BLaER1 (cell line): Measurements from ENCODE around the gene SPEG.

ENCODE experiments used
- H3K27ac ChIP-seq: shearing (Covaris generic); formaldehyde crosslinking; 2 replicates; pipeline ENCODE4 v1.8.1; 2022
- H3K27me3 ChIP-seq: shearing (Covaris generic); formaldehyde crosslinking; 2 replicates; pipeline ENCODE4 v1.8.1; 2022
- H3K36me3 ChIP-seq: shearing (Covaris generic); formaldehyde crosslinking; 2 replicates; pipeline ENCODE4 v1.8.1; 2022
- H3K4me1 ChIP-seq: shearing (Covaris generic); formaldehyde crosslinking; 2 replicates; pipeline ENCODE4 v1.8.1; 2022
- H3K4me2 ChIP-seq: shearing (Covaris generic); formaldehyde crosslinking; 2 replicates; pipeline ENCODE4 v1.8.1; 2022
- H3K4me3 ChIP-seq: shearing (Covaris generic); formaldehyde crosslinking; 2 replicates; pipeline ENCODE4 v1.8.1; 2022
- H3K9ac ChIP-seq: shearing (Covaris generic); formaldehyde crosslinking; 2 replicates; pipeline ENCODE4 v1.8.1; 2022
- H3K9me3 ChIP-seq: shearing (Covaris generic); formaldehyde crosslinking; 2 replicates; pipeline ENCODE4 v1.8.1; 2022
- H4K20me1 ChIP-seq: shearing (Covaris generic); formaldehyde crosslinking; 2 replicates; pipeline ENCODE4 v1.8.1; 2022
- Cebpa-rat ChIP-seq: shearing (Covaris generic); IDR thresholded peaks from 2 replicates; pipeline ENCODE4 v1.8.1; 2022

The SPEG gene

DNA sequence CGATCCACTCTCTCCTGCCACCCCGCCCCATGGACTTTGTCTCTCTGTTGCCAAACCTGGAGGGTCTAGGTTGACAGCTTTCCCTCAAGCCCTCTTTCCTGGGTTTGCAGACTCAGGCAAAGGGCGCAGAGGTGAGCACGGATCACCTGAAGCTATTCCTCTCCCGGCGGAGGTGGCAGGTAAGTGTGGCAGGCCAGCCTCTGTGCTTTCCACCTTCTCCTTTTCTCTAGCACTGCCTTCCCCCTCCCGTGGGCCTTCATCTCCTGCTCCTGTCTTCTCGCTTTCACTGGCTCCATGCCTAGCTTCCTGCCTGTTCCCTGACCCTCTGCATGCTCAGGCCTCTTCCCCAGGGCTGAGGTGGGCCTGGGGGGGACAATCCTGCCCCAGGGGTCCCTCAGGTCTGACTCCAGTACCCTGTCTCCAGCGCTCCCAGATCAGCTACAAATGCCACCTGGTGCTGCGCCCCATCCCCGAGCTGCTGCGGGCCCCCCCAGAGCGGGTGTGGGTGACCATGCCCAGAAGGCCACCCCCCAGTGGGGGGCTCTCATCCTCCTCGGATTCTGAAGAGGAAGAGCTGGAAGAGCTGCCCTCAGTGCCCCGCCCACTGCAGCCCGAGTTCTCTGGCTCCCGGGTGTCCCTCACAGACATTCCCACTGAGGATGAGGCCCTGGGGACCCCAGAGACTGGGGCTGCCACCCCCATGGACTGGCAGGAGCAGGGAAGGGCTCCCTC lies 48.2 kb downstream of the SPEG start:
- TF ChIP-seq Cebpa-rat = no peak
- no peak overlapping the region for H3K27ac ChIP-seq
- H3K27me3 ChIP-seq = peaks cover 47% of the 10 kb centered on the region
- H3K36me3 ChIP-seq = no peaks in the 10 kb centered on the region
- peaks cover 6% of the 10 kb centered on the region; the same call in 1 of the 2 replicates for H3K4me1 ChIP-seq
- no peak overlapping the region for H3K4me2 ChIP-seq
- no peak overlapping the region for H3K4me3 ChIP-seq
- peaks cover 36% of the 10 kb centered on the region; the same call in 1 of the 2 replicates for H4K20me1 ChIP-seq
- no peaks in the 10 kb centered on the region for H3K9me3 ChIP-seq
- no peak overlapping the region for H3K9ac ChIP-seq

DNA sequence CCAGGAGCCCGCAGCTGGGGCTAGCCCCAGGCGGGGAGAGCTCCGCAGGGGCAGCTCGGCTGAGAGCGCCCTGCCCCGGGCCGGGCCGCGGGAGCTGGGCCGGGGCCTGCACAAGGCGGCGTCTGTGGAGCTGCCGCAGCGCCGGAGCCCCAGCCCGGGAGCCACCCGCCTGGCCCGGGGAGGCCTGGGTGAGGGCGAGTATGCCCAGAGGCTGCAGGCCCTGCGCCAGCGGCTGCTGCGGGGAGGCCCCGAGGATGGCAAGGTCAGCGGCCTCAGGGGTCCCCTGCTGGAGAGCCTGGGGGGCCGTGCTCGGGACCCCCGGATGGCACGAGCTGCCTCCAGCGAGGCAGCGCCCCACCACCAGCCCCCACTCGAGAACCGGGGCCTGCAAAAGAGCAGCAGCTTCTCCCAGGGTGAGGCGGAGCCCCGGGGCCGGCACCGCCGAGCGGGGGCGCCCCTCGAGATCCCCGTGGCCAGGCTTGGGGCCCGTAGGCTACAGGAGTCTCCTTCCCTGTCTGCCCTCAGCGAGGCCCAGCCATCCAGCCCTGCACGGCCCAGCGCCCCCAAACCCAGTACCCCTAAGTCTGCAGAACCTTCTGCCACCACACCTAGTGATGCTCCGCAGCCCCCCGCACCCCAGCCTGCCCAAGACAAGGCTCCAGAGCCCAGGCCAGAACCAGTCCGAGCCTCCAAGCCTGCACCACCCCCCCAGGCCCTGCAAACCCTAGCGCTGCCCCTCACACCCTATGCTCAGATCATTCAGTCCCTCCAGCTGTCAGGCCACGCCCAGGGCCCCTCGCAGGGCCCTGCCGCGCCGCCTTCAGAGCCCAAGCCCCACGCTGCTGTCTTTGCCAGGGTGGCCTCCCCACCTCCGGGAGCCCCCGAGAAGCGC lies 49.1 kb downstream of the SPEG start:
- no peak overlapping the region for H3K4me2 ChIP-seq
- peaks cover 6% of the 10 kb centered on the region; the same call in 1 of the 2 replicates for H3K4me1 ChIP-seq
- no peak overlapping the region for H3K4me3 ChIP-seq
- H3K27ac ChIP-seq = no peak overlapping the region
- H3K9ac ChIP-seq = no peak overlapping the region
- no peaks in the 10 kb centered on the region for H3K9me3 ChIP-seq
- peaks cover 47% of the 10 kb centered on the region for H3K27me3 ChIP-seq
- TF ChIP-seq Cebpa-rat = no peak
- H3K36me3 ChIP-seq = no peaks in the 10 kb centered on the region
- peaks cover 36% of the 10 kb centered on the region; the same call in 1 of the 2 replicates for H4K20me1 ChIP-seq

DNA sequence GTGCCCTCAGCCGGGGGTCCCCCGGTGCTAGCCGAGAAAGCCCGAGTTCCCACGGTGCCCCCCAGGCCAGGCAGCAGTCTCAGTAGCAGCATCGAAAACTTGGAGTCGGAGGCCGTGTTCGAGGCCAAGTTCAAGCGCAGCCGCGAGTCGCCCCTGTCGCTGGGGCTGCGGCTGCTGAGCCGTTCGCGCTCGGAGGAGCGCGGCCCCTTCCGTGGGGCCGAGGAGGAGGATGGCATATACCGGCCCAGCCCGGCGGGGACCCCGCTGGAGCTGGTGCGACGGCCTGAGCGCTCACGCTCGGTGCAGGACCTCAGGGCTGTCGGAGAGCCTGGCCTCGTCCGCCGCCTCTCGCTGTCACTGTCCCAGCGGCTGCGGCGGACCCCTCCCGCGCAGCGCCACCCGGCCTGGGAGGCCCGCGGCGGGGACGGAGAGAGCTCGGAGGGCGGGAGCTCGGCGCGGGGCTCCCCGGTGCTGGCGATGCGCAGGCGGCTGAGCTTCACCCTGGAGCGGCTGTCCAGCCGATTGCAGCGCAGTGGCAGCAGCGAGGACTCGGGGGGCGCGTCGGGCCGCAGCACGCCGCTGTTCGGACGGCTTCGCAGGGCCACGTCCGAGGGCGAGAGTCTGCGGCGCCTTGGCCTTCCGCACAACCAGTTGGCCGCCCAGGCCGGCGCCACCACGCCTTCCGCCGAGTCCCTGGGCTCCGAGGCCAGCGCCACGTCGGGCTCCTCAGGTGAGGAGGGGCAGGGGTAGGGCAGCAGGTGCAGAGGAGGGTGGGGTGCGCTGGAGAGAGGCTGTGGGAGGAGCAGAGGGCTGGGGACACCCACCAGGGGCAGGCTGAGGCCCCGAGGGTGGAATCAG lies 49.9 kb downstream of the SPEG start:
- H3K36me3 ChIP-seq = no peaks in the 10 kb centered on the region
- peaks cover 6% of the 10 kb centered on the region; the same call in 1 of the 2 replicates for H3K4me1 ChIP-seq
- peaks cover 36% of the 10 kb centered on the region; the same call in 1 of the 2 replicates for H4K20me1 ChIP-seq
- H3K4me2 ChIP-seq = no peak overlapping the region
- H3K9ac ChIP-seq = no peak overlapping the region
- no peak for TF ChIP-seq Cebpa-rat
- peaks cover 47% of the 10 kb centered on the region for H3K27me3 ChIP-seq
- H3K27ac ChIP-seq = no peak overlapping the region
- no peak overlapping the region for H3K4me3 ChIP-seq
- H3K9me3 ChIP-seq = no peaks in the 10 kb centered on the region

DNA sequence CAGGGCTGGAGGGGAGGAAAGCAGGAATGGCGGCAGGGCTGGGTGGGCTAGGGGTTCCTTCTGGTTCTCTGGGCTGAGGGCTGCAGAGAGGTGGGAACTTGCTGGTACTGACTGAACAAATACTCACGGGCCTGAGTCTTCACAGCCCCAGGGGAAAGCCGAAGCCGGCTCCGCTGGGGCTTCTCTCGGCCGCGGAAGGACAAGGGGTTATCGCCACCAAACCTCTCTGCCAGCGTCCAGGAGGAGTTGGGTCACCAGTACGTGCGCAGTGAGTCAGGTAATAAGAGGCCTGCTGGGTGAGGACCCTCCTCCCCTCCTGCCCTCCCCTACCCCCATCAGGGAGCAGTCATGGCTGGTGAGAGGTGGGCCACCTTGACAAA lies 50.5 kb downstream of the SPEG start:
- Histone ChIP-seq H3K36me3 (no peaks in the 10 kb centered on the region), H3K27ac (no peak overlapping the region), H3K9me3 (no peaks in the 10 kb centered on the region), H3K4me1 (peaks cover 6% of the 10 kb centered on the region; the same call in 1 of the 2 replicates), H3K4me2 (no peak overlapping the region), H3K9ac (no peak overlapping the region), H3K27me3 (peaks cover 47% of the 10 kb centered on the region), H3K4me3 (no peak overlapping the region), H4K20me1 (peaks cover 36% of the 10 kb centered on the region; the same call in 1 of the 2 replicates)
- TF ChIP-seq Cebpa-rat = no peak

DNA sequence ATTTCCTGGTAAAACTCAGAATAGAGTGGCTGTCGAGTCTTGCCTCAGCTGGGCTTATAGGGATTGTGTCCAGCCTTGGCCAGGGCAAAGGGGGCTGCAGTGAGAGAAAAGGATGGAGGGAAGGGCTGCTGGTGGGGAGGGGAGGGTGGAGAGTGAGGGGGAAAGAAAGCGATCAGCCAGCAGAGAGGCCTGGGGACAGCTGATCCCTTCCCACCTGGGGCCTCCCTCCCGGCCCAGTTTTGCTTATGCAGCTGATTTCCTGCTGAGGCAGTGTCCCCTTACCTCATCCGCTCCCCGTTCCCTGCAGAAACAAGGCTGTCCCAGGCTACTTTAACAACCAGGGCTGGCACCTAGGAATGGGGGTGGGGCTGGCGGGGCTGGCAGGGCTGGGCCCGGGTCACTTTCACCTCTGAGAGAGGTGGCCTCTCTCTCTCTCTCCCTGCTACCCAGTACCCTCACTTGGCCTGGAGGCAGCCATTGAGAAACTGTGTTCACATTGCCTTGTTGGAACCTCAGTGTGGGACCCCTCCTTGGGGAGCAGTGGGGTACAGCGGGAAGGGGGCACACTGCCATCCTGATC lies 51.8 kb downstream of the SPEG start:
- peak overlapping the region; percentile 12; the same call in 1 of the 2 replicates for H3K4me2 ChIP-seq

DNA sequence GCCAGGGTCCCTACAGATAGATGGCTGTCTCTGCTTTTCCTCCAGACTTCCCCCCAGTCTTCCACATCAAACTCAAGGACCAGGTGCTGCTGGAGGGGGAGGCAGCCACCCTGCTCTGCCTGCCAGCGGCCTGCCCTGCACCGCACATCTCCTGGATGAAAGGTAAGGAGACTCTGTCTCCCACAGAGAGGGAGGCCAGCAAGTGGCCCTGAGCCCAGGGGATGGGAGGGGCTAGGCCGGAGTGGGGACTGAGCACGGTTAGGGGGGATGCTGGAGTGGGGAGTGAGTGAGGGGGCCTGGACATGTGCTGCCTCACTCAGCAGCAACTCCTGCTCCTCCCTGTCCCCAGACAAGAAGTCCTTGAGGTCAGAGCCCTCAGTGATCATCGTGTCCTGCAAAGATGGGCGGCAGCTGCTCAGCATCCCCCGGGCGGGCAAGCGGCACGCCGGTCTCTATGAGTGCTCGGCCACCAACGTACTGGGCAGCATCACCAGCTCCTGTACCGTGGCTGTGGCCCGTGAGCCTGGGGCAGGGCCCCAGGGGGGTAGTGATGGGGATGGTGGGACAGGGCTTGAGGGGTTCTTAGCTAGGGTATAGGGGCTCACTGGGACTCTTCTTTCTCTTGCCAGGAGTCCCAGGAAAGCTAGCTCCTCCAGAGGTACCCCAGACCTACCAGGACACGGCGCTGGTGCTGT lies 53.7 kb downstream of the SPEG start:
- H3K27me3 ChIP-seq = peaks cover 35% of the 10 kb centered on the region
- no peak overlapping the region for H3K27ac ChIP-seq
- peaks cover 6% of the 10 kb centered on the region; the same call in 1 of the 2 replicates for H3K4me1 ChIP-seq
- no peaks in the 10 kb centered on the region for H3K9me3 ChIP-seq
- no peak for TF ChIP-seq Cebpa-rat
- H3K4me3 ChIP-seq = no peak overlapping the region
- peaks cover 25% of the 10 kb centered on the region; the same call in 1 of the 2 replicates for H4K20me1 ChIP-seq
- no peak overlapping the region for H3K4me2 ChIP-seq
- H3K9ac ChIP-seq = no peak overlapping the region
- no peaks in the 10 kb centered on the region for H3K36me3 ChIP-seq

More for the DNA sequence above, 51.8 kb downstream of the SPEG start:
- Histone ChIP-seq H3K36me3 (no peaks in the 10 kb centered on the region), H3K27me3 (peaks cover 47% of the 10 kb centered on the region), H3K9me3 (no peaks in the 10 kb centered on the region), H3K9ac (no peak overlapping the region), H4K20me1 (peaks cover 36% of the 10 kb centered on the region; the same call in 1 of the 2 replicates), H3K4me1 (peaks cover 6% of the 10 kb centered on the region; the same call in 1 of the 2 replicates), H3K4me3 (no peak overlapping the region), H3K27ac (no peak overlapping the region)
- TF ChIP-seq Cebpa-rat = no peak

DNA sequence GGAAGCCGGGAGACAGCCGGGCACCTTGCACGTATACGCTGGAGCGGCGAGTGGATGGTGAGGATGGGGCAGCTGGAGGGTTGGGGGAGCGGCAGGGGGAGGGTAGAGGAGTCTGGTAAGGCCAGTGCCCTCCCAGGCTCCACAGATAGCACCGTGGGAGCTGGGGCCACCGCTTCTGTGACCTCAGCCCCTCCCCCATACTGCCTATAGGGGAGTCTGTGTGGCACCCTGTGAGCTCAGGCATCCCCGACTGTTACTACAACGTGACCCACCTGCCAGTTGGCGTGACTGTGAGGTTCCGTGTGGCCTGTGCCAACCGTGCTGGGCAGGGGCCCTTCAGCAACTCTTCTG lies 54.2 kb downstream of the SPEG start:
- no peaks in the 10 kb centered on the region for H3K36me3 ChIP-seq
- H3K4me2 ChIP-seq = no peak overlapping the region
- no peak overlapping the region for H3K9ac ChIP-seq
- H3K4me1 ChIP-seq = peaks cover 6% of the 10 kb centered on the region; the same call in 1 of the 2 replicates
- no peak for TF ChIP-seq Cebpa-rat
- no peak overlapping the region for H3K27ac ChIP-seq
- H4K20me1 ChIP-seq = peaks cover 20% of the 10 kb centered on the region; the same call in 1 of the 2 replicates
- no peaks in the 10 kb centered on the region for H3K9me3 ChIP-seq
- no peak overlapping the region for H3K4me3 ChIP-seq
- peaks cover 30% of the 10 kb centered on the region for H3K27me3 ChIP-seq

DNA sequence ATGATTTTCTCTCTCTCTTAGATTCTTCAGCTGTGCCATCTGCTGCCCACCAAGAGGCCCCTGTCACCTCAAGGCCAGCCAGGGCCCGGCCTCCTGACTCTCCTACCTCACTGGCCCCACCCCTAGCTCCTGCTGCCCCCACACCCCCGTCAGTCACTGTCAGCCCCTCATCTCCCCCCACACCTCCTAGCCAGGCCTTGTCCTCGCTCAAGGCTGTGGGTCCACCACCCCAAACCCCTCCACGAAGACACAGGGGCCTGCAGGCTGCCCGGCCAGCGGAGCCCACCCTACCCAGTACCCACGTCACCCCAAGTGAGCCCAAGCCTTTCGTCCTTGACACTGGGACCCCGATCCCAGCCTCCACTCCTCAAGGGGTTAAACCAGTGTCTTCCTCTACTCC lies 54.7 kb downstream of the SPEG start:
- no peak overlapping the region for H3K4me3 ChIP-seq
- TF ChIP-seq Cebpa-rat = no peak
- no peaks in the 10 kb centered on the region for H3K36me3 ChIP-seq
- peaks cover 15% of the 10 kb centered on the region; the same call in 1 of the 2 replicates for H4K20me1 ChIP-seq
- no peak overlapping the region for H3K9ac ChIP-seq
- H3K4me1 ChIP-seq = peaks cover 6% of the 10 kb centered on the region; the same call in 1 of the 2 replicates
- H3K27ac ChIP-seq = no peak overlapping the region
- no peaks in the 10 kb centered on the region for H3K9me3 ChIP-seq
- H3K4me2 ChIP-seq = no peak overlapping the region
- peaks cover 29% of the 10 kb centered on the region for H3K27me3 ChIP-seq
